Activated CD8-positive, alpha-beta memory T cell treated with anti-CD3 and anti-CD28 coated beads, Interleukin-2, amount 50 U/mL, for 24 hours (primary cell): ENCODE data around the gene ZNF747.

Source experiments
- DNase-seq: peaks from one replicate; pipeline ENCODE4 v3.0.0-alpha.2; 2020; ENCODE audit errors: extremely low read depth

Gene ZNF747

GRCh38 chr16:30518552-30518951 lies 16.1 kb downstream of the ZNF747 start:
- DNase-seq = no peak

GRCh38 chr16:30515275-30515674 lies 19.4 kb downstream of the ZNF747 start:
- DNase-seq = no peak

DNA sequence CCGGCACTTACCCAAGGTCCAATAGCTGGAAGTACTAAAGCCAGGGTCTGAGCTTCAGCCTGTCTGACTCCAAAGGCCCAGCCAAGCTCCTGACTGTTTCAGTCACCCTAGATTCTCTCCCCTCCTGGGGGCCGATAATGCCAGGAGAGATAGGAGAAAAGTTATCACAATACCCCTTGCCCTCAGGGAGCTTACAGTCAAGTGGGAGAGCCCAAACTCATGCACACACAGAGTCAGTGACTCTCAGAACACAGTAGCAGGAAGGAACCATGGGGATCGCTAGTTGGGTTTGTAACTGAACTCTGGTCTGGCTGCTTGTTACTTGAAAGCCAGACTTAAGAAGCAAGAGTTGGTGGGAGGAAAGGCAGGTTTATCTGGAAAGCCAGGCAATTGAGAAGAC lies 23.1 kb downstream of the ZNF747 start:
- DNase-seq = no peak

- DNase-seq = no peak
Observed at GRCh38 chr16:30510376-30510938, 24.2 kb downstream of the ZNF747 start.

DNA sequence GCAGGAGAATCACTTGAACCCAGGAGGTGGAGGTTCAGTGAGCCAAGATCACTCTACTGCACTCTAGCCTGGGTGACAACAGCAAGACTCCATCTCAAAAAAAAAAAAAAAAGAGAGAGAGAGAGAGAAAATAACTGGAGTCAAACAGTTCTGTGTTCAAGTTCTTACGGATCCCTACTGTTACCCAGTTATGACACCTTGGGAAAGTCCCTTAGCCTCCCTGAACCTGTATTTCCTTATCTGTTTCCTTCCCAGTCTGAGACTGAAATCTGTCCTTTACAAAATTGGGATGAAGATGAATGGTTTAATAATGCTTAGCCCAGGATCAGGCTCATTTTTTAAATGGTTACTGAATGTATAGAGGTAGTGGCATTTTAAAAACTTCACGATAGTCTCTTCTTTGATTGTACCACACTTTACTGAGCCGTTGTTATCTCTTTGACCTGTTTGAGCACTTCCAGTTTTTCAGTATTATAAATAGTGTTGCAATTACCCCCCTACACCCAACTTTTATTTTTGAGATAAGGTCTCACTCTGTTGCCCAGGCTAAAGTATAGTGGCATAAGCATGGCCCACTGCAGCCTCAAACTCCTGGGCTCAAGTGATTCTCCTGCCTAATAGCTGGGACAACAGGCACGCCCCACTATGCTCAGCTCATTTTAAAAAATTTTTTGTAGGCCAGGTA lies 25.4 kb downstream of the ZNF747 start:
- no peak for DNase-seq

DNA sequence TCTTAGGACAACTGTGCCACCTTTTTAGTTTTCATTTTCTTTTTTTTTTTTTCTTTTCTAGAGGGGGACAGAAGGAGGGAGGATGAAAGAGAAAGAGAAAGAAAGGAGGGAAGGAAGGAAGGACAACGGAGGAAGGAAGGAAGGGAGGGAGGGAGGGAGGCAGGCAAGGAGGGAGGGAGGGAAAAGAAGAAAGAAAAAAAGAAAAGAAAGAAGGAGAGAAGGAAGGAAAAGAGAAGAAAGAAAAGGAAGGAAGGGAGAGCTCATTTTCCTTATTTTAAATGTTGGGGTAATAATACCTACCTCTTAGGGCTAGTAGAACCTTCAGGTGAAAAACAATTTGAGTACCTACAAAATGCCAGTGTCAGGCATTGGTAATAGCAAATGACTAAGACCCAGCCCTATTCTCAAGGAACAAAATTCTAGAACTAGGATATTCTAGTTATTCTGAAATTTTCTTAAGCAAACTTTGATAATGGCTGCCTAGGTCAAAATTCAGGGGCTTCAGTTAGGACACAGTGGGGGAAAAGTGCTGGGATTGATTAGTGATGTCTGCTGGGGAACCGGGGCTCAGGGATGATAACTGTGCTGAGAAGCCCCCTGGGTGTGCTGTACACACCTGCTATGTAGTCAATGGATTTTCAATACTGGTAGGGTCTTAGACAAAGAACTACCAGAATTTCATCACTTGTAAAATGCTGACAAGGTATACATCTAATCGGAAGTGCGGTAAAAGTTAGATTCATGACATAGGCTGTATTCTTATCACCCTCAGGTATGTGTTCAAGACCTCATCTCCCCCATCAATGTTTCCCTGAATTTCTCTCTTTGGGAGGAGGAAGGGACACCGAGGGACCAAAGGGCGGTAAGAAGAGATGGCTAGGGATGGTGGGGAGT lies 31.0 kb downstream of the ZNF747 start:
- no peak for DNase-seq

GRCh38 chr16:30499284-30499683 lies 35.4 kb downstream of the ZNF747 start:
- no peak for DNase-seq

GRCh38 chr16:30494709-30495108 lies 39.9 kb downstream of the ZNF747 start:
- no peak for DNase-seq

DNA sequence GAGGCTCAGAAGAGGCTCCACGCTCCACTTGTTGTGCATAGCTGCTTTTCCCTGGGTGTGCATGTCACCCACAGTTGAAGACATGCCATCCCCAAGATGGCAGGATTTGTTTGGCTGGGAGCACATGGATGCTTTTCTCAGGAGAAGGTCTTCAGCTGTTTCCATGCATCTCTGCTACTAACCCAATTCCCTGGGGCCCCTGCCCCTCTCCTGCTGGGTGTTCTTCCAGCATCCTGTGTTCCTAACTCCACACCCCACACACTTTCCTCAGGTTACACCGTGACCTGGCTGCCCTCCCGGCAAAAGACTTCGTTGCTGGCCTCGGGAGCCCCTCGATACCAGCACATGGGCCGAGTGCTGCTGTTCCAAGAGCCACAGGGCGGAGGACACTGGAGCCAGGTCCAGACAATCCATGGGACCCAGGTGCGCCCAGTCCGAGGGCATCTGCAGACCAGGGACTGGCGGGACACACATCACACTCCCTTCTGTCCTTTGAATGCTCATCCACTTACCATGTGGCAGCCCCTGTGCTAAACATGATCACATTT lies 40.6 kb downstream of the ZNF747 start:
- no peak for DNase-seq

DNA sequence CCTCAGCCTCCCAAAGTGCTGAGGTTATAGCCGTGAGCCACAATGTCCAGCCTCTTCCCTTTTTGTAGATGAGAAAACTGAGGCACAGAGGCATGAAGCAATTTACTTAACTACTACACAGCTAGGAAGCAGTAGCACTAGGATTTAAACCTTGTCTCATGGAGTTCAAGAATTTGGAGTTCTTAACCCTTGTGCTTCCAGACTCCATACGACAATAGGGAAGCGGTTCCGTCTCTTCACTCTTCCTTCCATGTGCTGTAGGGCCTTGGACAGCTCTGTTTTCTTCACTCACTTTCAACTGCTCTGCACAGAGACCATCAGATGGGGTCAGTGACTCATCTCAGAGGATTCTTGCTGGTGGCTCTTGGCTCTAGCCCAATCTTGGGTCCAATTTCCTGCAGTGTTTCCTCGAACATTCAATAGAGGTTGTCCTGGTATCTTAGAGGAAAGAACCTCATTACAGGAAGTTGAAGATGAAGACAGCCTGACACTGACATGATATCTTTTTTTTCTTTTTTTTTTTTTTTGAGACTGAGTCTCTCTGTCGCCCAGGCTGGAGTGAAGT lies 42.8 kb downstream of the ZNF747 start:
- no peak for DNase-seq

GRCh38 chr16:30491229-30491628 lies 43.4 kb downstream of the ZNF747 start:
- DNase-seq = no peak

GRCh38 chr16:30490210-30490609 lies 44.4 kb downstream of the ZNF747 start:
- DNase-seq = no peak

- DNase-seq = no peak
Observed at GRCh38 chr16:30488764-30489605, 45.7 kb downstream of the ZNF747 start.

- DNase-seq = no peak
Observed at GRCh38 chr16:30485818-30486436, 48.7 kb downstream of the ZNF747 start.

GRCh38 chr16:30484887-30485286 lies 49.8 kb downstream of the ZNF747 start:
- no peak for DNase-seq

- DNase-seq = no peak
Observed at GRCh38 chr16:30482366-30482765, 52.3 kb downstream of the ZNF747 start.

- DNase-seq = no peak
Observed at GRCh38 chr16:30481381-30481780, 53.3 kb downstream of the ZNF747 start.
